WTC11 (cell line): Measurements from ENCODE around the gene GALNT15. TPM values are rescaled to one million over a fixed set of nuclear protein-coding genes. Genes with fewer than 3 reads are reported as not detected.

Experiments
- ATAC-seq: fragments of 200-7000 bp; cut with Tn5 transposase; 2 replicates; pipeline ENCODE4 v1.10.0; 2021; ENCODE audit warnings: mild to moderate bottlenecking, moderate library complexity
- CTCF ChIA-PET: fragments of 300-600 bp; sonication (Branson Sonifier 250); formaldehyde crosslinking; loops from one replicate; lab custom pipeline; 2021; ENCODE audit warnings: antibody characterized with exemption; lab: Charles Lee
- POLR2A ChIA-PET: fragments of 350-600 bp; sonication (Branson Sonifier 250); formaldehyde crosslinking; loops from one replicate; lab custom pipeline; 2021; ENCODE audit warnings: antibody characterized with exemption; lab: Charles Lee
- DNase-seq: peaks from one replicate; pipeline ENCODE4 v3.0.0; 2021; ENCODE audit warnings: low spot score
- H3K27ac Mint-ChIP-seq: 2 replicates; pipeline ENCODE4 v1.8.0; 2021; ENCODE audit warnings: mixed read lengths
- H3K27me3 Mint-ChIP-seq: 2 replicates; pipeline ENCODE4 v1.8.0; 2021; ENCODE audit warnings: low read depth, mild to moderate bottlenecking, moderate library complexity, mixed read lengths
- H3K36me3 Mint-ChIP-seq: 2 replicates; pipeline ENCODE4 v1.8.0; 2021; ENCODE audit warnings: mixed read lengths
- H3K4me1 Mint-ChIP-seq: 2 replicates; pipeline ENCODE4 v1.8.0; 2022; ENCODE audit warnings: mixed read lengths
- H3K4me3 Mint-ChIP-seq: 2 replicates; pipeline ENCODE4 v1.8.0; 2021; ENCODE audit warnings: mild to moderate bottlenecking, moderate library complexity, mixed read lengths
- H3K9me3 Mint-ChIP-seq: 2 replicates; pipeline ENCODE4 v1.8.0; 2021; ENCODE audit warnings: mixed read lengths
- CREB1 ChIP-seq: sonication (generic); formaldehyde crosslinking; IDR thresholded peaks from 2 replicates; pipeline ENCODE4 v1.8.0; 2023; ENCODE audit warnings: mild to moderate bottlenecking, missing genetic modification reagents
- ELF4 ChIP-seq: sonication (generic); formaldehyde crosslinking; IDR thresholded peaks from 2 replicates; pipeline ENCODE4 v1.8.1; 2022; ENCODE audit warnings: low read depth, mild to moderate bottlenecking, moderate library complexity, missing genetic modification reagents
- FOXP1 ChIP-seq: sonication (generic); formaldehyde crosslinking; IDR thresholded peaks from 2 replicates; pipeline ENCODE4 v1.8.0; 2022; ENCODE audit warnings: missing genetic modification reagents, mild to moderate bottlenecking, moderate library complexity, borderline replicate concordance
- GABPB1 ChIP-seq: sonication (generic); formaldehyde crosslinking; IDR thresholded peaks from 2 replicates; pipeline ENCODE4 v1.8.1; 2023; ENCODE audit warnings: mild to moderate bottlenecking, missing genetic modification reagents
- MYBL2 ChIP-seq: sonication (generic); formaldehyde crosslinking; IDR thresholded peaks from 2 replicates; pipeline ENCODE4 v1.8.1; 2023; ENCODE audit warnings: mild to moderate bottlenecking, moderate library complexity, missing genetic modification reagents
- NFYB ChIP-seq: sonication (generic); formaldehyde crosslinking; conservative IDR thresholded peaks from 2 replicates; pipeline ENCODE4 v1.8.0; 2022; ENCODE audit warnings: low read depth, missing genetic modification reagents
- NR1H2 ChIP-seq: sonication (generic); formaldehyde crosslinking; IDR thresholded peaks from 2 replicates; pipeline ENCODE4 v1.9.0; 2021; ENCODE audit warnings: mild to moderate bottlenecking, moderate library complexity, missing genetic modification reagents
- NR3C1 ChIP-seq: sonication (generic); formaldehyde crosslinking; conservative IDR thresholded peaks from 2 replicates; pipeline ENCODE4 v1.8.1; 2023; ENCODE audit warnings: low read depth, mild to moderate bottlenecking, missing genetic modification reagents
- RORB ChIP-seq: fragments of 250-450 bp; sonication (Bioruptor Pico); IDR thresholded peaks from 2 replicates; pipeline ENCODE4 v1.9.0; 2021; ENCODE audit warnings: mild to moderate bottlenecking
- TP53 ChIP-seq: sonication (generic); formaldehyde crosslinking; IDR thresholded peaks from 2 replicates; pipeline ENCODE4 v1.8.1; 2023; ENCODE audit warnings: mild to moderate bottlenecking, missing genetic modification reagents
- ZNF263 ChIP-seq: sonication (generic); formaldehyde crosslinking; IDR thresholded peaks from 2 replicates; pipeline ENCODE4 v1.8.1; 2022; ENCODE audit warnings: low read depth, mild to moderate bottlenecking, moderate library complexity, missing genetic modification reagents
- total RNA-seq: library from RNA; stranded (reverse); gene quantifications from 3 replicates; pipeline ENCODE4 v1.2.3, GENCODE V29; 2021
- TF ChIP-seq, protein P1 (sequence below): sonication (generic); formaldehyde crosslinking; IDR thresholded peaks from 2 replicates; pipeline ENCODE4 v1.8.0; 2022; ENCODE audit warnings: mild to moderate bottlenecking, missing genetic modification reagents
- TF ChIP-seq, protein P2 (sequence below): sonication (generic); formaldehyde crosslinking; IDR thresholded peaks from 2 replicates; pipeline ENCODE4 v1.8.0; 2022; ENCODE audit warnings: mild to moderate bottlenecking, missing genetic modification reagents
- TF ChIP-seq, protein P3 (sequence below): sonication (generic); formaldehyde crosslinking; IDR thresholded peaks from 2 replicates; pipeline ENCODE4 v1.8.0; 2023; ENCODE audit warnings: missing genetic modification reagents, mild to moderate bottlenecking, borderline replicate concordance
- TF ChIP-seq, protein P4 (sequence below): sonication (generic); formaldehyde crosslinking; IDR thresholded peaks from 2 replicates; pipeline ENCODE4 v1.8.0; 2023; ENCODE audit warnings: mild to moderate bottlenecking, missing genetic modification reagents
- TF ChIP-seq, protein P5 (sequence below): sonication (generic); formaldehyde crosslinking; conservative IDR thresholded peaks from 2 replicates; pipeline ENCODE4 v1.8.1; 2022; ENCODE audit warnings: mild to moderate bottlenecking, missing genetic modification reagents
- TF ChIP-seq, protein P6 (sequence below): sonication (generic); formaldehyde crosslinking; IDR thresholded peaks from 2 replicates; pipeline ENCODE4 v1.8.1; 2023; ENCODE audit warnings: mild to moderate bottlenecking, missing genetic modification reagents
- TF ChIP-seq, protein P7 (sequence below): fragments of 250-450 bp; sonication (Bioruptor Pico); IDR thresholded peaks from 2 replicates; pipeline ENCODE4 v2.1.2; 2022; ENCODE audit warnings: mild to moderate bottlenecking, moderate library complexity

Gene GALNT15
- total RNA-seq, 1 experiment from 2014 or later = 0.15 TPM

DNA sequence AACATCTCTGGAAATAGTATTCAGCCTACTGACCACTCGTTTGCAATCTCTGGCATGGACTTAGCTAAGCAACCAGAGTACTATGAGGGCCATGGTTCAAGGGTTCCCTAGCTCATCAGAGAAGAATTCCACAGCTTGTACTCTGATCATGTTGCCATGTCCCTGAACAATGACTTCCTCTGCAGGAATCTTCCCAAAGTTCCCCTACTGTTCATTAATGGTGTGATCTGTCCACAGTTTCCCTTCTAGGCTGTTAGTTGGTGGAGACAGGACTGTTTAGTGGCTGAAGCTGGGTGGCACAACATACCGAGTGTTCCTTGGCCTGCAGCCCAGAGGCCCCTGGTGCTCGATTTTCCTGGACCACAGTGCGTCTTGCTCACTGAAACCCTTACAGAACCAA is 44.4 kb upstream of the GALNT15 start:
- ChIA-PET CTCF (interaction anchor here (1.2 kb wide), 1 partner anchor 11 kb away, joined by 4 read pairs; no protein-coding TSS in a partner anchor), POLR2A (no interaction called here)
- no peak overlapping the region for H3K4me3 Mint-ChIP-seq

More for the DNA sequence above, 44.4 kb upstream of the GALNT15 start:
- H3K4me1 Mint-ChIP-seq = 0 out of 2 replicates have a peak, but pooled peaks cover 8% of the 10 kb centered on the region
- H3K9me3 Mint-ChIP-seq = no peaks in the 10 kb centered on the region; the same call in 1 of the 2 replicates
- no peak for ATAC-seq
- H3K27ac Mint-ChIP-seq = no peak overlapping the region
- no peaks in the 10 kb centered on the region for H3K36me3 Mint-ChIP-seq
- no peak for DNase-seq
- no peaks in the 10 kb centered on the region for H3K27me3 Mint-ChIP-seq
- TF ChIP-seq, protein P1, sequence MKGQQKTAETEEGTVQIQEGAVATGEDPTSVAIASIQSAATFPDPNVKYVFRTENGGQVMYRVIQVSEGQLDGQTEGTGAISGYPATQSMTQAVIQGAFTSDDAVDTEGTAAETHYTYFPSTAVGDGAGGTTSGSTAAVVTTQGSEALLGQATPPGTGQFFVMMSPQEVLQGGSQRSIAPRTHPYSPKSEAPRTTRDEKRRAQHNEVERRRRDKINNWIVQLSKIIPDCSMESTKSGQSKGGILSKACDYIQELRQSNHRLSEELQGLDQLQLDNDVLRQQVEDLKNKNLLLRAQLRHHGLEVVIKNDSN (CRISPR knock-in tag) = no peak
- TF ChIP-seq FOXP1 (CRISPR knock-in tag) (no peak), ZNF263 (no peak), TP53 (CRISPR knock-in tag) (no peak), GABPB1 (CRISPR knock-in tag) (no peak), NFYB (no peak), MYBL2 (CRISPR knock-in tag) (no peak), NR1H2 (CRISPR knock-in tag) (no peak), NR3C1 (CRISPR knock-in tag) (no peak), RORB (no peak), ELF4 (CRISPR knock-in tag) (no peak), CREB1 (CRISPR knock-in tag) (no peak)
- TF ChIP-seq, protein P2, sequence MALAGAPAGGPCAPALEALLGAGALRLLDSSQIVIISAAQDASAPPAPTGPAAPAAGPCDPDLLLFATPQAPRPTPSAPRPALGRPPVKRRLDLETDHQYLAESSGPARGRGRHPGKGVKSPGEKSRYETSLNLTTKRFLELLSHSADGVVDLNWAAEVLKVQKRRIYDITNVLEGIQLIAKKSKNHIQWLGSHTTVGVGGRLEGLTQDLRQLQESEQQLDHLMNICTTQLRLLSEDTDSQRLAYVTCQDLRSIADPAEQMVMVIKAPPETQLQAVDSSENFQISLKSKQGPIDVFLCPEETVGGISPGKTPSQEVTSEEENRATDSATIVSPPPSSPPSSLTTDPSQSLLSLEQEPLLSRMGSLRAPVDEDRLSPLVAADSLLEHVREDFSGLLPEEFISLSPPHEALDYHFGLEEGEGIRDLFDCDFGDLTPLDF (CRISPR knock-in tag) = no peak
- TF ChIP-seq, protein P3, sequence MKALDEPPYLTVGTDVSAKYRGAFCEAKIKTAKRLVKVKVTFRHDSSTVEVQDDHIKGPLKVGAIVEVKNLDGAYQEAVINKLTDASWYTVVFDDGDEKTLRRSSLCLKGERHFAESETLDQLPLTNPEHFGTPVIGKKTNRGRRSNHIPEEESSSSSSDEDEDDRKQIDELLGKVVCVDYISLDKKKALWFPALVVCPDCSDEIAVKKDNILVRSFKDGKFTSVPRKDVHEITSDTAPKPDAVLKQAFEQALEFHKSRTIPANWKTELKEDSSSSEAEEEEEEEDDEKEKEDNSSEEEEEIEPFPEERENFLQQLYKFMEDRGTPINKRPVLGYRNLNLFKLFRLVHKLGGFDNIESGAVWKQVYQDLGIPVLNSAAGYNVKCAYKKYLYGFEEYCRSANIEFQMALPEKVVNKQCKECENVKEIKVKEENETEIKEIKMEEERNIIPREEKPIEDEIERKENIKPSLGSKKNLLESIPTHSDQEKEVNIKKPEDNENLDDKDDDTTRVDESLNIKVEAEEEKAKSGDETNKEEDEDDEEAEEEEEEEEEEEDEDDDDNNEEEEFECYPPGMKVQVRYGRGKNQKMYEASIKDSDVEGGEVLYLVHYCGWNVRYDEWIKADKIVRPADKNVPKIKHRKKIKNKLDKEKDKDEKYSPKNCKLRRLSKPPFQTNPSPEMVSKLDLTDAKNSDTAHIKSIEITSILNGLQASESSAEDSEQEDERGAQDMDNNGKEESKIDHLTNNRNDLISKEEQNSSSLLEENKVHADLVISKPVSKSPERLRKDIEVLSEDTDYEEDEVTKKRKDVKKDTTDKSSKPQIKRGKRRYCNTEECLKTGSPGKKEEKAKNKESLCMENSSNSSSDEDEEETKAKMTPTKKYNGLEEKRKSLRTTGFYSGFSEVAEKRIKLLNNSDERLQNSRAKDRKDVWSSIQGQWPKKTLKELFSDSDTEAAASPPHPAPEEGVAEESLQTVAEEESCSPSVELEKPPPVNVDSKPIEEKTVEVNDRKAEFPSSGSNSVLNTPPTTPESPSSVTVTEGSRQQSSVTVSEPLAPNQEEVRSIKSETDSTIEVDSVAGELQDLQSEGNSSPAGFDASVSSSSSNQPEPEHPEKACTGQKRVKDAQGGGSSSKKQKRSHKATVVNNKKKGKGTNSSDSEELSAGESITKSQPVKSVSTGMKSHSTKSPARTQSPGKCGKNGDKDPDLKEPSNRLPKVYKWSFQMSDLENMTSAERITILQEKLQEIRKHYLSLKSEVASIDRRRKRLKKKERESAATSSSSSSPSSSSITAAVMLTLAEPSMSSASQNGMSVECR (CRISPR knock-in tag) = no peak
- TF ChIP-seq, protein P4, sequence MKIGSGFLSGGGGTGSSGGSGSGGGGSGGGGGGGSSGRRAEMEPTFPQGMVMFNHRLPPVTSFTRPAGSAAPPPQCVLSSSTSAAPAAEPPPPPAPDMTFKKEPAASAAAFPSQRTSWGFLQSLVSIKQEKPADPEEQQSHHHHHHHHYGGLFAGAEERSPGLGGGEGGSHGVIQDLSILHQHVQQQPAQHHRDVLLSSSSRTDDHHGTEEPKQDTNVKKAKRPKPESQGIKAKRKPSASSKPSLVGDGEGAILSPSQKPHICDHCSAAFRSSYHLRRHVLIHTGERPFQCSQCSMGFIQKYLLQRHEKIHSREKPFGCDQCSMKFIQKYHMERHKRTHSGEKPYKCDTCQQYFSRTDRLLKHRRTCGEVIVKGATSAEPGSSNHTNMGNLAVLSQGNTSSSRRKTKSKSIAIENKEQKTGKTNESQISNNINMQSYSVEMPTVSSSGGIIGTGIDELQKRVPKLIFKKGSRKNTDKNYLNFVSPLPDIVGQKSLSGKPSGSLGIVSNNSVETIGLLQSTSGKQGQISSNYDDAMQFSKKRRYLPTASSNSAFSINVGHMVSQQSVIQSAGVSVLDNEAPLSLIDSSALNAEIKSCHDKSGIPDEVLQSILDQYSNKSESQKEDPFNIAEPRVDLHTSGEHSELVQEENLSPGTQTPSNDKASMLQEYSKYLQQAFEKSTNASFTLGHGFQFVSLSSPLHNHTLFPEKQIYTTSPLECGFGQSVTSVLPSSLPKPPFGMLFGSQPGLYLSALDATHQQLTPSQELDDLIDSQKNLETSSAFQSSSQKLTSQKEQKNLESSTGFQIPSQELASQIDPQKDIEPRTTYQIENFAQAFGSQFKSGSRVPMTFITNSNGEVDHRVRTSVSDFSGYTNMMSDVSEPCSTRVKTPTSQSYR (CRISPR knock-in tag) = no peak
- TF ChIP-seq, protein P5, sequence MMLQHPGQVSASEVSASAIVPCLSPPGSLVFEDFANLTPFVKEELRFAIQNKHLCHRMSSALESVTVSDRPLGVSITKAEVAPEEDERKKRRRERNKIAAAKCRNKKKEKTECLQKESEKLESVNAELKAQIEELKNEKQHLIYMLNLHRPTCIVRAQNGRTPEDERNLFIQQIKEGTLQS (CRISPR knock-in tag) = no peak
- TF ChIP-seq, protein P6, sequence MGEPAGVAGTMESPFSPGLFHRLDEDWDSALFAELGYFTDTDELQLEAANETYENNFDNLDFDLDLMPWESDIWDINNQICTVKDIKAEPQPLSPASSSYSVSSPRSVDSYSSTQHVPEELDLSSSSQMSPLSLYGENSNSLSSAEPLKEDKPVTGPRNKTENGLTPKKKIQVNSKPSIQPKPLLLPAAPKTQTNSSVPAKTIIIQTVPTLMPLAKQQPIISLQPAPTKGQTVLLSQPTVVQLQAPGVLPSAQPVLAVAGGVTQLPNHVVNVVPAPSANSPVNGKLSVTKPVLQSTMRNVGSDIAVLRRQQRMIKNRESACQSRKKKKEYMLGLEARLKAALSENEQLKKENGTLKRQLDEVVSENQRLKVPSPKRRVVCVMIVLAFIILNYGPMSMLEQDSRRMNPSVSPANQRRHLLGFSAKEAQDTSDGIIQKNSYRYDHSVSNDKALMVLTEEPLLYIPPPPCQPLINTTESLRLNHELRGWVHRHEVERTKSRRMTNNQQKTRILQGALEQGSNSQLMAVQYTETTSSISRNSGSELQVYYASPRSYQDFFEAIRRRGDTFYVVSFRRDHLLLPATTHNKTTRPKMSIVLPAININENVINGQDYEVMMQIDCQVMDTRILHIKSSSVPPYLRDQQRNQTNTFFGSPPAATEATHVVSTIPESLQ = no peak
- TF ChIP-seq, protein P7, sequence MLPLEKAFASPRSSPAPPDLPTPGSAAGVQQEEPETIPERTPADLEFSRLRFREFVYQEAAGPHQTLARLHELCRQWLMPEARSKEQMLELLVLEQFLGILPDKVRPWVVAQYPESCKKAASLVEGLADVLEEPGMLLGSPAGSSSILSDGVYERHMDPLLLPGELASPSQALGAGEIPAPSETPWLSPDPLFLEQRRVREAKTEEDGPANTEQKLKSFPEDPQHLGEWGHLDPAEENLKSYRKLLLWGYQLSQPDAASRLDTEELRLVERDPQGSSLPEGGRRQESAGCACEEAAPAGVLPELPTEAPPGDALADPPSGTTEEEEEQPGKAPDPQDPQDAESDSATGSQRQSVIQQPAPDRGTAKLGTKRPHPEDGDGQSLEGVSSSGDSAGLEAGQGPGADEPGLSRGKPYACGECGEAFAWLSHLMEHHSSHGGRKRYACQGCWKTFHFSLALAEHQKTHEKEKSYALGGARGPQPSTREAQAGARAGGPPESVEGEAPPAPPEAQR = no peak
